Natural killer cell (primary cell): ENCODE results near the gene SLC17A9. TPM values are rescaled to one million over a fixed set of nuclear protein-coding genes. Genes with fewer than 3 reads are reported as not detected.

Experiments
- ATAC-seq, 3 donors: fragments of 150-1000 bp in 2 of 3; fragments of 200-7000 bp in 1 of 3; cut with Tn5 transposase; 1 replicate in 1 of 3; 2 replicates in 2 of 3; pipeline ENCODE4 v1.10.0; 2021; ENCODE audit warnings: mild to moderate bottlenecking in 2 of 3, moderate library complexity in 2 of 3
- DNase-seq, 2 donors: peaks; one replicate each; pipeline versions ENCODE4 v3.0.0 to v3.0.0-alpha.2; 2013 to 2021; ENCODE audit warnings: mixed read lengths in 1 of 2
- H3K27ac ChIP-seq: one replicate; pipeline ENCODE4 v1.5.1; 2013; ENCODE audit warnings: mild to moderate bottlenecking, low read length
- H3K27me3 ChIP-seq: one replicate; pipeline ENCODE4 v1.6.1; 2013; ENCODE audit warnings: low read length; ENCODE audit not compliant: control insufficient read depth, insufficient read depth
- H3K36me3 ChIP-seq: one replicate; pipeline ENCODE4 v1.6.1; 2013; ENCODE audit warnings: low read length; ENCODE audit not compliant: control insufficient read depth, insufficient read depth
- H3K4me1 ChIP-seq: one replicate; pipeline ENCODE4 v1.6.1; 2013; ENCODE audit warnings: low read length; ENCODE audit not compliant: control insufficient read depth, insufficient read depth
- H3K4me3 ChIP-seq: one replicate; pipeline ENCODE4 v1.5.1; 2013; ENCODE audit warnings: low read length
- H3K9me3 ChIP-seq: one replicate; pipeline ENCODE4 v1.6.1; 2013; ENCODE audit warnings: low read length; ENCODE audit not compliant: control insufficient read depth, insufficient read depth
- H3K27ac Mint-ChIP-seq, 2 donors: one replicate each; pipeline ENCODE4 v1.8.0; 2022; ENCODE audit warnings: mild to moderate bottlenecking in 2 of 2, mixed read lengths in 2 of 2, moderate library complexity in 1 of 2
- H3K27me3 Mint-ChIP-seq, 2 donors: one replicate each; pipeline ENCODE4 v1.8.0; 2022; ENCODE audit warnings: low read depth in 2 of 2, mixed read lengths in 2 of 2
- H3K36me3 Mint-ChIP-seq: one replicate; pipeline ENCODE4 v1.8.0; 2022; ENCODE audit warnings: mixed read lengths
- H3K4me1 Mint-ChIP-seq, 2 donors: one replicate each; pipeline ENCODE4 v1.8.0; 2022; ENCODE audit warnings: mixed read lengths in 2 of 2
- H3K4me3 Mint-ChIP-seq: one replicate; pipeline ENCODE4 v1.8.0; 2022; ENCODE audit warnings: mild to moderate bottlenecking, moderate library complexity, mixed read lengths
- H3K9me3 Mint-ChIP-seq, 2 donors: one replicate each; pipeline ENCODE4 v1.8.0; 2022; ENCODE audit warnings: mixed read lengths in 2 of 2
- CTCF ChIP-seq: fragments of 200-600 bp; IDR thresholded peaks from one replicate; pipeline ENCODE4 v1.8.0; 2022; ENCODE audit warnings: antibody characterized with exemption
- WGBS: methylation state at CpG from one replicate; pipeline ENCODE4 v1.1.7; 2013; ENCODE audit warnings: missing lambda C conversion rate; ENCODE audit not compliant: insufficient coverage; 5-methylcytosine and 5-hydroxymethylcytosine counted together
- intact Hi-C: fragments of 100-400 bp; cut with micrococcal nuclease; formaldehyde crosslinking; loops from one replicate; pipeline ENCODE4 v1.14.2; 2022
- total RNA-seq, 4 donors: library from RNA; stranded (reverse); fragments of 120-200 nt in 1 of 4; gene quantifications; one replicate each; pipeline versions ENCODE4 v1.2.3 to v1.2.4, GENCODE V29; 2013 to 2022

SLC17A9 gene
- total RNA-seq, 3 donors from 2014 or later (not counting 1 experiment from before 2014, with no cell fraction given) = 22.3 to 24.0 (median 23.8) TPM

- Histone ChIP-seq H3K27me3 (no peaks in the 10 kb centered on the region), H3K27ac (peak overlapping the region; percentile 97), H3K4me1 (peaks cover 45% of the 10 kb centered on the region), H3K4me3 (no peak overlapping the region), H3K9me3 (no peaks in the 10 kb centered on the region), H3K36me3 (peaks cover 27% of the 10 kb centered on the region)
- Mint-ChIP-seq H3K9me3 (no peaks in the 10 kb centered on the region), H3K4me3 (peak overlapping the region; percentile 17), H3K4me1 (peaks cover 21 to 29% of the 10 kb centered on the region in 2 donors), H3K36me3 (no peaks in the 10 kb centered on the region), H3K27ac (peak overlapping the region in 1 of 2 donors; percentile 56), H3K27me3 (no peaks in the 10 kb centered on the region)
- 87% methylated on average over 11 of the region's 11 CpGs for WGBS
- intact Hi-C loops = loop anchor here (5.0 kb wide), 1 partner anchor 34 kb away; no protein-coding TSS in a partner anchor
- ATAC-seq (no peak), DNase-seq (no peak)
- no peak for TF ChIP-seq CTCF
Observed at GRCh38 chr20:62951143-62951895, 1.2 kb upstream of the SLC17A9 start.

- Mint-ChIP-seq H3K27me3 (no peaks in the 10 kb centered on the region), H3K36me3 (no peaks in the 10 kb centered on the region), H3K27ac (peak overlapping the region; percentile 59 to 93), H3K4me3 (peak overlapping the region; percentile 66), H3K9me3 (no peaks in the 10 kb centered on the region), H3K4me1 (peaks cover 21 to 29% of the 10 kb centered on the region in 2 donors)
- Histone ChIP-seq H3K27me3 (no peaks in the 10 kb centered on the region), H3K36me3 (peaks cover 21% of the 10 kb centered on the region), H3K27ac (peak overlapping the region; percentile 97), H3K4me3 (peak overlapping the region; percentile 35), H3K9me3 (no peaks in the 10 kb centered on the region), H3K4me1 (peaks cover 45% of the 10 kb centered on the region)
- intact Hi-C loops = loop anchor here (5.0 kb wide), 1 partner anchor 35 kb away; no protein-coding TSS in a partner anchor
- ATAC-seq = no peak
- TF ChIP-seq CTCF = no peak
- 88% methylated on average over 8 of the region's 8 CpGs for WGBS
- no peak for DNase-seq
Observed at GRCh38 chr20:62951896-62952372, 575 bp upstream of the SLC17A9 start.

DNA sequence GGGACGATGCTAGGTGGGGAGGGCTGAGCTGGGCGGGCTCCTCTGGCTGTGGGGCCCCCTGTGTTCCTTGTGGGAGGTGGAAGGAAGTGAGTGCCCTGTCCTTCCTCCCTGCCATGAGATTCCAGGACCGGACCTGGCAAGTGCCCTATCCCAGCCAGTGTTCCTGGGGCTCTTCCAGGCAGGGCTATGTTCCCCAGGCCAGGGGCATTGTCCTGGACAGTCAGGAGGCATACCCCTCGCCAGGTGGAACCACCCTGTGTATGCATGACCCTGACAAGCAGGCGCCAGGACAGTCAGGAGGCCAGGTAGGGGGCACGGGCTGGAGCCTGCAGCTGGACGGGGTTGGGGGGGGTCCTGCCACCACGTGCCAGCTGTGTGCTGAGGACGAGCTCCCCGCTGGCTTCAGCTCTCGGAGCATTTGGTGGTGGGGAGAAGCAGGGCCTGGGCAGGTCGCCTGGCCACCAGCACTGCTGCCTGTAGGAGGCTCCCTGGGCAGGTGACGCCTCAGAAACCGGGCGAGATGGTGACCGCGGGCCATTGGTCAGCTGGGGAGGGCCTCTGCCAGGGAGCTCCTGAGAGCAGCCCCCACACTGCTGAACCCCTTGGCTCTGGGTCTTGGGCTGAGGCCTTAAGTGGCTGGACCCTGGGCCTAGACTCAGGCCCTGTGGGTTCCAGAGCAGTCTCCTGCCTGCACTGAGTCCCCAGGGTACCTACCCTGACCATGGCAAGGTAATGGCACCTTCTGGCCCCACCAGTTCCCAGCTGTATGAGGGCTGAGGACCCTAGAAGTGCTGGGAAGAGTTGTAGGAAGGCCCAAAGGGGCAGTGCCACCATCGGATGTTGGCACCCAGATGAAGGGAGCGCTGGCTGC is 694 bp downstream of the SLC17A9 start:
- Histone ChIP-seq H3K4me1 (peaks cover 45% of the 10 kb centered on the region), H3K27ac (peak overlapping the region; percentile 97), H3K27me3 (no peaks in the 10 kb centered on the region), H3K36me3 (peaks cover 20% of the 10 kb centered on the region), H3K4me3 (peak overlapping the region; percentile 35), H3K9me3 (no peaks in the 10 kb centered on the region)
- TF ChIP-seq CTCF = no peak
- intact Hi-C loops = loop anchor here (5.0 kb wide), 1 partner anchor 36 kb away; no protein-coding TSS in a partner anchor
- Mint-ChIP-seq H3K4me3 (peak overlapping the region; percentile 84), H3K9me3 (no peaks in the 10 kb centered on the region), H3K27ac (peak overlapping the region; percentile 89 to 93), H3K36me3 (no peaks in the 10 kb centered on the region), H3K4me1 (peaks cover 21 to 29% of the 10 kb centered on the region in 2 donors), H3K27me3 (no peaks in the 10 kb centered on the region)
- DNase-seq (peak in 1 of 2 donors; percentile 23), ATAC-seq (peak in 1 of 3 donors; percentile 8)
- 20% methylated on average over 19 of the region's 19 CpGs for WGBS
